Urinary bladder (tissue), 4 donors: Measurements from ENCODE around the gene LRRC56. TPM values are rescaled to one million over a fixed set of nuclear protein-coding genes. Genes with fewer than 3 reads are reported as not detected.

Experiments
- DNase-seq: peaks from one replicate; pipeline ENCODE4 v3.0.0-alpha.2; 2015; ENCODE audit errors: extremely low spot score
- H3K27ac ChIP-seq: one replicate; pipeline ENCODE4 v1.5.1; 2013; ENCODE audit warnings: low read depth, mild to moderate bottlenecking, moderate library complexity
- H3K36me3 ChIP-seq: one replicate; pipeline ENCODE4 v1.6.1; 2013; ENCODE audit warnings: mild to moderate bottlenecking, moderate library complexity; ENCODE audit not compliant: insufficient read depth
- H3K4me1 ChIP-seq: one replicate; pipeline ENCODE4 v1.6.1; 2013; ENCODE audit warnings: mild to moderate bottlenecking, moderate library complexity; ENCODE audit not compliant: insufficient read depth
- H3K4me3 ChIP-seq: one replicate; pipeline ENCODE4 v1.5.1; 2013; ENCODE audit warnings: low read depth, low read length
- WGBS: extraction: QIAGEN DNeasy Blood & Tissue Kit; methylation state at CpG from one replicate; pipeline ENCODE4 v1.1.7; 2013; 5-methylcytosine and 5-hydroxymethylcytosine counted together
- polyA plus RNA-seq: library from polyadenylated mRNA; stranded (reverse); fragments of 200-250 nt; gene quantifications from one replicate; pipeline ENCODE4 v1.2.3, GENCODE V29; 2013
- total RNA-seq: library from RNA; depleted of rRNA; stranded (reverse); fragments of >200 nt; gene quantifications from one replicate; pipeline ENCODE4 v1.2.3, GENCODE V29; 2014
- donor health status: healthy with polysubstance abuse.
- donor health status: healthy.

LRRC56 gene
- total and polyA plus RNA-seq, 2 donors: 0.90 to 0.96 TPM

DNA sequence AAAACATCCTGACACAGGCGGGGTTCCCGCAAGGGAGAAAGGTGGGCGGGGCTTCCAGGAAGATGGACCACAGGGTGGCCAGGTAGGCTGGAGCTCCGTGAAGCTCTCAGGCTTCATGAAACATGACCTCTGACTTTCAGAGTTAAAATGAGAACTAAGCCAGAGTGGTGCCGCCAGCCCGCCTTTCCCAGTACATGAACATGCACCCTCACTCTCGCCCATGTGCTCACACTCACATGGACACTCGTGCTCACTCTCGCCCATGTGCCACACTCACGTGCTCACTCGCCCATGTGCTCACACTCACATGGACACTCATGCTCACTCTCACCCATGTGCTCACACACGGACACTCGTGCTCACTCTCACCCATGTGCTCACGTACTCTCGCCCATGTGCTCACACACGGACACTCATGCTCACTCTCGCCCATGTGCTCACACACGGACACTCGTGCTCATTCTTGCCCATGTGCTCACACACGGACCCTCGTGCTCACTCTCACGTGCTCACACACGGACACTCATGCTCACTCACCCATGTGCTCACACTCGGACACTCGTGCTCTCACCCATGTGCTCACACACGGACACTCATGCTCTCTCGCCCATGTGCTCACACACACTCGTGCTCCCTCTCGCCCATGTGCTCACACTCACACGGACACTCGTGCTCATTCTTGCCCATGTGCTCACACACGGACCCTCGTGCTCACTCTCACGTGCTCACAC is 40.3 kb upstream of the LRRC56 start:
- no peaks in the 10 kb centered on the region for H3K4me1 ChIP-seq
- DNase-seq: no peak
- WGBS: 95% methylated on average over 34 of the region's 34 CpGs
- H3K4me3 ChIP-seq: no peak overlapping the region
- H3K27ac ChIP-seq: no peak overlapping the region
- peaks cover 14% of the 10 kb centered on the region for H3K36me3 ChIP-seq

DNA sequence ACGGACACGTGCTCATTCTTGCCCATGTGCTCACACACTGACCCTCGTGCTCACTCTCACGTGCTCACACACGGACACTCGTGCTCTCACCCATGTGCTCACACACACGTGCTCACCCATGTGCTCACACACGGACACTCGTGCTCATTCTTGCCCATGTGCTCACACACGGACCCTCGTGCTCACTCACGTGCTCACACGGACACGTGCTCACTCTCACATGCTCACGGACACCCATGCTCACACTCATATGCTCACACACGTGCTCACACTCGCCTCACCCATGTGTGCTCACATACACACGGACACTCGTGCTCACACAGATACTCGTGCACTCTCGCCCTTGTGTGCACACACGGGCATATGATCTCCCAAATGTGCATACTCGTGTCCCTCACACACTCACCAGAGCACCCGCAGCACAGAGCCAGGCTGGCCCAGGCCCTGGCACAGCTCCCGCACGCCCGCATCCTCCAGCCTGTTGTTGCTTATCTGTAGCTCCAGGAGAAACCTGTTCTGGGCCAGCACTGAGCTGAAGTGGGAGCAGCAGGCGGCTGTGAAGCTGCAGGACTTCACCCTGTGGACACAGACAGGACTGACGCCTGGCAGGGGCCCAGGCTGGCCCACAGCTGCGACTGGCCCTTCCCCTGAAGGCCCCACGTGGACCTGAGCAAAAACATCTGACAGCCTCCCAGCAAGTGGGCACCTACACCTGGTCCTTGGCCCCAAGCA is 39.6 kb upstream of the LRRC56 start:
- H3K36me3 ChIP-seq: peaks cover 14% of the 10 kb centered on the region
- H3K4me1 ChIP-seq: no peaks in the 10 kb centered on the region
- no peak overlapping the region for H3K27ac ChIP-seq
- no peak for DNase-seq
- 96% methylated on average over 31 of the region's 31 CpGs for WGBS
- no peak overlapping the region for H3K4me3 ChIP-seq

DNA sequence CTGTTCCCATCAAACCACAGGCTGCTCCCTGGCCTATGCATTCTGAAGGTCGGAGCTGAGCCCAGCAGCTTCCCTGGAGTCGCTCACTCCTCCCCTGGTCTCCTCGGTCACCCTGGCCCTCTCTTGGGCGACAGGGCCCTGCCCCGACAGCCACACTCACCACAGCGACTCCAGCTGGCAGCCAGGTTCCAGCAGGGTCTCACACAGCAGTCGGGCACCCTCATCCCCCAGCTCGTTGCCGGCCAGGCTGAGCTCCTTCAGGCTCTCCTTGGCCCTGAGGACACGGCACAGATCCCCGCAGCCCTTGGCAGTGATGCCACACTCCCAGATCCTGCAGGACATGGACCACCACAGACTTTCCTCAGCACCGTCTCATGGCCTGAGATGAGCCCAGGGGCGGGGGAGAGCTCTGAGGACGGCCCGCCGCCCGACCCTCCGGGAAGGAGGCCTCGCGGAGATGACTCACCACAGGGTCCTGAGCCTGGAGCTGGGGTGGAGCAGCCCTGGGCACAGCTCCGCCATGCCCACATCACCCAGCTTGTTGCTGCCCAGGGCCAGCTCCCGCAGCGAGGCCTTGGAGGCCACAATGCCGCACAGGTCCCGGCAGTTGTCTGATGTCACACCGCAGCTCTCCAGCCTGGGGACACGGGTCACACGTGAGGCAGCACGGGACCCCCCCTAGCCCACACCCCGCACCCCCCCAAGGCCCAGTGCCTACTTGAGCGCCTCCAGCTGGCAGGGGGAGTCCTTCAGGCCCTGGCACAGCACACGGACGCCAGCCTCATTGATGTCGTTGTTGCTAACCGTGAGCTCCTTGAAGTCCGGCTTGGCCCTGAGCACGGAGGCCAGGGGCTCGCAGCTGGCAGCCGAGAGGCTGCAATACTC is 38.8 kb upstream of the LRRC56 start:
- H3K4me1 ChIP-seq: no peaks in the 10 kb centered on the region
- peaks cover 14% of the 10 kb centered on the region for H3K36me3 ChIP-seq
- H3K27ac ChIP-seq: no peak overlapping the region
- no peak overlapping the region for H3K4me3 ChIP-seq
- WGBS: 96% methylated on average over 39 of the region's 39 CpGs
- DNase-seq: no peak

DNA sequence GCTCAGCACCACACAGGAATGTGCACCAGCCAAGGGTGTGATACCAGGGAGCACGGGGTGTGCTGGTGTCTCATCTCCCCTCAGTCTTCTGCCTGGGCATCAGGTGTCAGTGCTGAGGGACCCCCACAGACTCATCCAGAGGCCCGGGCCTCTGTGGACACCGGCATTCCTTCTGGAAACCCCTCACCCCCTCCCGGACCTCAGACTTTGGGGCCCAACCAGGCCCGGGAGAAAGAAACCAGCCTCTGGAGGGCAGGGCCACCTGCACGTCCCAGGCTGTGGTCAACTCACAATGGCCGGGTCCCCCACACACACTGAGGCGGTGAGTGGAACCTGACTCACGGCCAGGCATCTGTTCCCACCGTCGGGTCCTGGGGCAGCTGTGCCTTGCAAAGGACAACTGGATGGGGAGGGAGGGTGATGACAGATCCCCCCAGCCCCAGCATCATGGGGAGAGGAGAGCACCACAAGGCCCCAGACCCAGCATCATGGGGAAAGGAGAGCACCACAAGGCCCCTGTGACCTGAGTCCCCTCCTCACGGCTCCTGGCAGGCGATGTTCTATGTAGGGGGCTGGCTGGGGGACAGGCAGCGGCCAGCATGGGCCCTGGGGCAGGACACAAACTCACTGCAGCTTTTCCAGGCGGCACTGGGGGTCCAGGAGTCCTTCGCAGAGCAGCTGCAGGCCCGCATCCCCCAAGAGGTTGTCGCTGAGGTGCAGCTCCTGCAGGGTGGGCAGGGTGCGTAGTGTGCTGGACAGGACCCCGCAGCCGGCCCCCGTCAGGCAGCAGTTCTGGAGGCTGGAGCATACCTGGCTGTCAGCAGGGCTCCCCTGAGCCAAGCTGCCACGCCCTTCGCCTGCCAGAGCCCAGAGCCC is 37.9 kb upstream of the LRRC56 start:
- Histone ChIP-seq H3K4me3 (no peak overlapping the region), H3K36me3 (peaks cover 14% of the 10 kb centered on the region), H3K27ac (no peak overlapping the region), H3K4me1 (no peaks in the 10 kb centered on the region)
- 92% methylated on average over 24 of the region's 24 CpGs for WGBS
- no peak for DNase-seq

DNA sequence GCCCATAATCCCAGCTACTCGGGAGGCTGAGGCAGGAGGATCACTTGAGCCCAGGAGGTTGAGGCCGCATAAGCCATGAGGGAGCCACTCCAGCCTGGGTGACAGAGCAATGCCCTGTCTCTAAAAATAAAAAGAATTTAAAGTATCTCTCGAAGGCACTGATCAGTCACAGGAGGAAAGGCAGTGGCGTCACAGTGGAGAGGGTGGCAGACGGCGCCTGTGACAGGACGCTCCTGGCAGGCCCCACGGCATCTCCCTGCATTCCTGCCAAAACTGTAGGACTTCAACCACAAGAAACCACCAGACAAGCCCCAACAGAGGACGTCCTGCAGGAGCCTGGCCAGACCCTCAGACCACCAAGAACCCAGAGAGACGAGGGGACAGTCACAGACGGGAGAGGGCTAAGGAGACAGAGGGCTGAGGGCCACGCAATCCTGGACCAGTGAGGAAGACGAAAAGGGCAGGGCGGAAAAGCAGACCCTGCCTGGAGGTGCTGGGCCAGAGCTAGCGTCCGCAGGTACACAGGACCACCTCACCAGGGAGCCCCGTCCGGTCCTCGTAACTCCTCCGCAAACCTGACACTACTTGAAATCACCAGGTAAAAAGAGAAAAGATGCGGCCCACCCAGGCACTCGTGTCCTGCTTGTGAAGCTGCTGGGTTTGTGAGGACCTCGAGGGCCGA is 36.2 kb upstream of the LRRC56 start:
- DNase-seq: no peak
- Histone ChIP-seq H3K36me3 (peaks cover 14% of the 10 kb centered on the region), H3K27ac (no peak overlapping the region), H3K4me1 (no peaks in the 10 kb centered on the region), H3K4me3 (no peak overlapping the region)
- 94% methylated on average over 24 of the region's 24 CpGs for WGBS

DNA sequence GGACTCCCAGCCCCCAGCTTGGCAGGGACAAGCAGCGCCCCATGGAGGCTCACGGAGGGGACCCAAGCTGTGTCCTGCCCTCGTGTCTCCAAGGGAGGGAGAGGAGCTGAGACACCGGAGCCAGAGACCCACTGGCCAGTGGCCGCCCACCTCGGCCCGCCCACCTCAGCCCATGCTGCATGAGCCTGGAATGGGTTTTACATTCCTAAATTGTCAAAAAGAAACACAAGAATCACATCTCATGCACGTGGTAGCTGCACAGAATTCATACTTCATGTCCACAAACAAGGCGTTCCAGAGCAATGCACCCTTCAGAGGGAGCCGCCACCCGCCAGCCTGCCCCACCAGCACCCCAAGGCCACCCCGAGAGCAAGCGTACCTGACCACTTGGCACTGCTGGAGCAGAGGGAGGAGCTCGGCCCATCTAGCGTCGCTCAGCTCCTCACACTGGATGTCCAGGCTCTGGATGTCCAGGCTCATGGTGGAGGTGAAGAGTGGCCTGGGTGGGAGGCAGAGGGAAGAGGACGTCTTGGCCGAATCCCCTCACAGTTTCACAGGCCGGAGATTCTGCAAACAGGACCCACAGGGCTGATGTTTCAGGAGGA is 35.5 kb upstream of the LRRC56 start:
- 80% methylated on average over 19 of the region's 19 CpGs for WGBS
- Histone ChIP-seq H3K4me1 (no peaks in the 10 kb centered on the region), H3K36me3 (peaks cover 14% of the 10 kb centered on the region), H3K4me3 (no peak overlapping the region), H3K27ac (no peak overlapping the region)
- DNase-seq: no peak

DNA sequence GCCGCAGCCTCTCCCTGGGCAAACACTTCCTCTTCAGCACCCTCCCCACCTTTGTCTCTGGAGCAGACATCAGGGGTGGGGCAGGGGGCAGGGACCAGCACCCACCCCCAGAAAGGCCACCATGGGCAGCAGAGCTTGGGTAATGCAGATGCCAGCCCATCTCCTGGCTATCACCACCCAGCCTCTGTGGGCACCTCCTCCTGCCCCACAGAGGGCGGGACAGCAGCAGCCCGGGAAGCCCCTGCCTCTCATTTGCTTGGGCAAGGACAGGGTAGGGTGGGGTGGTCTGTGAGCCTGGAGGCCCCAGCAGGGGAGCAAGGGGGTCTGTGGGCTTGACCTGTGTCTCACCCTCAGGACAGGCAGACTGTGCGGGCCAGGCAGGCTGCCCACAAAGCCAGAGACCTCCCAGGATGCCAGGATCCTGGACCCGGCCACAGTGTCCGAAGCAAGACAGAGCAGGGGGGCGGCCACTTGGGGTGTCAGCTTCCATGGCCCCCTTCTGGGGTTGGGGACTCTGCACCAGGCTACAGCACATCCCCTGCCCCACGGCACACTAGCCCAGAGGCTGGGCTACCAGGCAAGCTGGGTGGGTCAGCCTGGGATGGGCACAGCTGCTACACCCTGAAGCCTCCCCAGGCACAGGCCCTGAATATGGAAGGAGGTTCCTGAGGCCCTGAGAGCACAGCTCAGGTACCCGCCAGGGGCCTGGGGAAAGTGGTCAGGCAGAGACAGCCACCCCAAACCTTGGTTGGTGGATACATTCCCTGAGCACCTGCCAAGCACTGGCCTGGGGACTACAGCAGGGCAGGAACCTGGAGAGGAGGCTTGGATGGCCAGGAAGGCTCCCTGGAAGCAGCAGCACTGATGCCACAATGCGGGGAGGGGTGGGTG is 34.8 kb upstream of the LRRC56 start:
- 85% methylated on average over 10 of the region's 10 CpGs for WGBS
- Histone ChIP-seq H3K27ac (no peak overlapping the region), H3K4me3 (no peak overlapping the region), H3K36me3 (peaks cover 14% of the 10 kb centered on the region), H3K4me1 (no peaks in the 10 kb centered on the region)
- no peak for DNase-seq

DNA sequence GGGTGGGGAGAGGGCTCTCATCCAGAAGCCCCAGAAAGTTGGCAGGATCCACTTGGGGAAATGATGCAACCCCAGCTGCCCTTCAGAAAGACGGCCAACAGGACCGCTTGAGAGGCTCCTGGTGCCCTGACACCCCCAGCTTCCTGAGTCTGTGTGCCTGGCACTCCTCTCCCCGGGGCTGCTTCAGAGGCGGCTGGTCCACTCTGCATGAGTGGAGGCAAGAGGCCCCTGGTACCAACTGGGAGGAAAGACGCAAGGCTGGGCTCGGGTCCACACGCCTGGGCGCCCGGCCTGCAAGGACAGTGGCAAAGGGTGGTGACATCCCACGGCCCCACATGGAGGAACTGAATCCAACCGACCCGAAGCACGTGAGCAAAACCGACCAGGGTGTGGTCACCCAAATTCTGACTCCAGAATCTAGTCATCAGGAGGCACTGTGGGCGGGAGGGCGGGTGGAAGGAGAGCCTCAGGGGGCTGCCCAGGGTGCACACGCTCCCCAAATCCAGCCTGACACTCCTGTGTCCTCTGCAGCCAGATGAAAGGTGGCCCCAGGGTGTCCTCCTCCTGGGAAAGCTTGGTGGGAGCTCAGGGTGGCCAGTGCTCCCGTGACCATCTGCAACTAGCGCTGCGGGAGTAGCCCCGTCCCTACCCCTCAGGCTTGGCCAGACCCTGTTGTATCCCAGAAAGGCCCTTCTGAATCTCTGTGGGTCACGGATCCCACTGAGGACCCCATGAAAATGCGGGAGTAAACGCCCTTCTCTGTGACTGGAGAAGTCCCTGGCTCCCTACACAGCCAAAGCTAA is 33.9 kb upstream of the LRRC56 start:
- peaks cover 7% of the 10 kb centered on the region for H3K36me3 ChIP-seq
- H3K4me3 ChIP-seq: no peak overlapping the region
- H3K4me1 ChIP-seq: no peaks in the 10 kb centered on the region
- H3K27ac ChIP-seq: no peak overlapping the region
- DNase-seq: no peak
- 64% methylated on average over 24 of the region's 24 CpGs for WGBS

DNA sequence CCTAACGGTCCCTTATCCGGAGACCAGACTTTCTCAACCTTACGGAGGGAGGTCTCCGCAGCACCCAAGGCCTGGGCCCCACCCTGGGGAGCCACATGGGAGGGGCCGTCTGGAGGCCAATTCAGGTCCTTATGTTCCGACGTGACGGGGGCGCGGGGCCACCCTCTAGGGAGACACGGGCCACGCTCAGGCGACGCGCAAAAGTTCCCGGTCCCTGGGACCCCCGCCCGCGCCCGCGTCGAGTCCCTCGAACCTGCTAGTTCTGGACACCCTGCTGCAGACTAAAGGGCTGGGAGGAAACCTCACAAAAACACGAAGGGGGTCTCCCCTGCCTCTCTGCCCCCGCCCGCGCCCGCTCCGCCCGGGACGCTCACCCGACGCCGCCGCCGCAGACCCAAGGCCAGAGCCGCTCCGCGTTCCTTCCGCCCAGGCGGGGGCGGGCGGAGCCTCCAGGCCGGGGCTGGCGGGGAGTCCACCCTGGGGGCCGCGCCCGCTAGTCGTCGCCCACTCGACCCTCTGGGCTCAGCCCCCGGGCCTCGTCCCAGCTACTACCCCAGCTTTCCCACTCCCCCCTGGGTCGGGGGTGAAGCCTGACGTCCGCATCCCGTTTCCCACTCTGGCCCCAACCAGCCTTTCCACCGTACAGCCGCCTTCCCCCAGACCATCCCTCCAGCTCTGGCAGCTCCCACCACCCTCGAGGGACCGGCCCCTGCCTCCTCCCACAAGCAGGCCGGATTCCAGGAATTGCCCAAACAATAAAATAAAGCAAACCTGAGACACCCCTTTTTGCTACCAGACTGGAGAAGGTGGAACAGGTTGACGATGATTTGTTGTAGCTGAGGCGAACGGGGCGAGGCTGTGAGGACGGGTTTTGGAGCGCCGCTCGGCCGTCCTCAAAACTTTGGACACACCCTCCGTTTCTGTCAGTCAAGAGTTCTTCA is 33.0 kb upstream of the LRRC56 start:
- WGBS: 11% methylated on average over 72 of the region's 72 CpGs
- H3K4me3 ChIP-seq: peak overlapping the region; percentile 42
- no peak for DNase-seq

DNA sequence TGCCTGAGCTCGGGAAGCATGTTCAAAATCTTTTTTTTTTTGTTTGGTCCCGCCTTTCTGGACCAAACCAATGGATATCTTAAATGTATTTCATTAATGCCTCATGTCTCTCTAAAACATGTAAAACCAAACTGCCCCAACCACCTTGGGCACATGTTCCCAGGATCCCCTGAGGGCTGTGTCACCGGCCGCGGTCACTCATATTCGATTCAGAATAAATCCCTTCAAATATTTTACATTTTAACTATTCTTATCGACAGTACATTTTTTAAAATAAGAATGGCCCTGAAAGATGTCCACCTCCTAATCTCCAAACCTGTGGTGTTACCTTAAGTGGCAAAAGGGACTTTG is 32.4 kb upstream of the LRRC56 start:
- WGBS: 64% methylated on average over 7 of the region's 7 CpGs
- Histone ChIP-seq H3K4me1 (no peaks in the 10 kb centered on the region), H3K36me3 (peaks cover 3% of the 10 kb centered on the region), H3K4me3 (no peak overlapping the region), H3K27ac (no peak overlapping the region)
- no peak for DNase-seq

More for the DNA sequence above, 33.0 kb upstream of the LRRC56 start:
- H3K36me3 ChIP-seq: peaks cover 6% of the 10 kb centered on the region
- H3K4me1 ChIP-seq: no peaks in the 10 kb centered on the region
- H3K27ac ChIP-seq: peak overlapping the region; percentile 53
